HepG2 (cell line): ENCODE data around the gene PSMC3IP. TPM values are rescaled to one million over a fixed set of nuclear protein-coding genes. Genes with fewer than 3 reads are reported as not detected.

Experiments
- ARNT2 ChIP-seq: sonication (generic); formaldehyde crosslinking; IDR thresholded peaks from 2 replicates; pipeline ENCODE4 v1.8.0; 2022; ENCODE audit warnings: mild to moderate bottlenecking, low read depth, missing genetic modification reagents, moderate library complexity
- CBX5 ChIP-seq: sonication (generic); formaldehyde crosslinking; IDR thresholded peaks from 2 replicates; pipeline ENCODE4 v1.4.0; 2020; ENCODE audit warnings: missing genetic modification reagents, borderline replicate concordance
- ESRRA ChIP-seq: sonication (generic); formaldehyde crosslinking; IDR thresholded peaks from 2 replicates; pipeline ENCODE4 v1.5.1; 2020; ENCODE audit warnings: mild to moderate bottlenecking, low read depth, missing genetic modification reagents
- HDAC1 ChIP-seq: sonication (generic); formaldehyde crosslinking; IDR thresholded peaks from 2 replicates; pipeline ENCODE4 v1.5.1; 2020; ENCODE audit warnings: mild to moderate bottlenecking, missing genetic modification reagents
- KDM3A ChIP-seq: IDR thresholded peaks from 2 replicates; pipeline ENCODE4 v1.6.1; 2018; ENCODE audit warnings: low read depth, missing compliant biosample characterization
- MAF1 ChIP-seq: sonication (generic); formaldehyde crosslinking; IDR thresholded peaks from 2 replicates; pipeline ENCODE4 v1.5.0; 2020; ENCODE audit warnings: missing genetic modification reagents, borderline replicate concordance
- MZF1 ChIP-seq: sonication (generic); formaldehyde crosslinking; IDR thresholded peaks from 2 replicates; pipeline ENCODE4 v1.8.1; 2023; ENCODE audit warnings: mild to moderate bottlenecking, missing genetic modification reagents, borderline replicate concordance
- NAIF1 ChIP-seq: sonication (generic); formaldehyde crosslinking; IDR thresholded peaks from 2 replicates; pipeline ENCODE4 v1.5.0; 2020; ENCODE audit warnings: mild to moderate bottlenecking, missing genetic modification reagents, borderline replicate concordance
- RFX3 ChIP-seq: IDR thresholded peaks from 2 replicates; pipeline ENCODE4 v1.6.1; 2016; ENCODE audit warnings: missing biosample characterization, missing genetic modification reagents
- RNF2 ChIP-seq: fragments of 450-650 bp; conservative IDR thresholded peaks from 2 replicates; pipeline ENCODE4 v1.6.1; 2016; ENCODE audit warnings: low read depth
- ZC3H4 ChIP-seq: sonication (generic); formaldehyde crosslinking; IDR thresholded peaks from 2 replicates; pipeline ENCODE4 v1.4.0; 2020; ENCODE audit warnings: missing genetic modification reagents, borderline replicate concordance
- ZNF180 ChIP-seq: sonication (generic); formaldehyde crosslinking; IDR thresholded peaks from 2 replicates; pipeline ENCODE4 v1.4.0; 2020; ENCODE audit warnings: low read depth, missing genetic modification reagents, borderline replicate concordance
- ZNF274 ChIP-seq: sonication (generic); formaldehyde crosslinking; IDR thresholded peaks from 2 replicates; pipeline ENCODE4 v1.5.1; 2020; ENCODE audit warnings: mild to moderate bottlenecking, missing genetic modification reagents
- ZNF282 ChIP-seq: fragments of 450-650 bp; IDR thresholded peaks from 2 replicates; pipeline ENCODE4 v1.6.1; 2018; ENCODE audit not compliant: partially characterized antibody
- ZNF558 ChIP-seq: sonication (generic); formaldehyde crosslinking; IDR thresholded peaks from 2 replicates; pipeline ENCODE4 v1.9.0; 2022; ENCODE audit warnings: mild to moderate bottlenecking, missing genetic modification reagents, borderline replicate concordance
- ZNF605 ChIP-seq: sonication (generic); formaldehyde crosslinking; IDR thresholded peaks from 2 replicates; pipeline ENCODE4 v1.8.0; 2022; ENCODE audit warnings: mild to moderate bottlenecking, missing genetic modification reagents
- ZNF775 ChIP-seq: sonication (generic); formaldehyde crosslinking; IDR thresholded peaks from 2 replicates; pipeline ENCODE4 v1.4.0; 2020; ENCODE audit warnings: missing genetic modification reagents, mild to moderate bottlenecking, moderate library complexity, borderline replicate concordance
- ZNF891 ChIP-seq: sonication (generic); formaldehyde crosslinking; IDR thresholded peaks from 2 replicates; pipeline ENCODE4 v1.5.0; 2020; ENCODE audit warnings: mild to moderate bottlenecking, missing genetic modification reagents
- polyA plus RNA-seq, 8 experiments: library from polyadenylated mRNA; depleted of rRNA in 3 of 8; stranded (reverse) in 7 of 8; unstranded in 1 of 8; fragments of >200 nt; fragmentation: Illumina TruSeq in 4 of 8; extraction: Trizol in 4 of 8; gene quantifications; 2 replicates each; pipeline versions ENCODE4 v1.2.1 to v1.2.3, GENCODE V29; 2011 to 2016; ENCODE audit warnings: low read depth in 4 of 8, missing spikeins in 1 of 8, mixed read lengths in 1 of 8; ENCODE audit not compliant: insufficient read depth in 1 of 8
- total RNA-seq, 5 experiments: library from RNA; depleted of rRNA; stranded (reverse); fragments of >200 nt; fragmentation: Illumina TruSeq; extraction: Trizol; gene quantifications; 2 replicates each; pipeline ENCODE4 v1.2.3, GENCODE V29; 2016; ENCODE audit warnings: low read depth in 1 of 5
- TF ChIP-seq, protein P1 (sequence below): IDR thresholded peaks from 2 replicates; pipeline ENCODE4 v1.6.1; 2016; ENCODE audit warnings: low read depth
- TF ChIP-seq, protein P2 (sequence below): sonication (generic); formaldehyde crosslinking; IDR thresholded peaks from 2 replicates; pipeline ENCODE4 v1.4.0; 2020; ENCODE audit warnings: low read depth, mild to moderate bottlenecking, missing genetic modification reagents
- TF ChIP-seq, protein P3 (sequence below): sonication (generic); formaldehyde crosslinking; IDR thresholded peaks from 2 replicates; pipeline ENCODE4 v1.4.0; 2020; ENCODE audit warnings: missing genetic modification reagents, mild to moderate bottlenecking, borderline replicate concordance
- TF ChIP-seq, protein P4 (sequence below): sonication (generic); formaldehyde crosslinking; IDR thresholded peaks from 2 replicates; pipeline ENCODE4 v1.5.1; 2020; ENCODE audit warnings: mild to moderate bottlenecking, missing genetic modification reagents, borderline replicate concordance

PSMC3IP gene
- total and polyA plus RNA-seq, 2 of the 13 experiments (the other 11 are each of a cell fraction or from before 2014, with no cell fraction given): 6.5 to 22.4 TPM

DNA sequence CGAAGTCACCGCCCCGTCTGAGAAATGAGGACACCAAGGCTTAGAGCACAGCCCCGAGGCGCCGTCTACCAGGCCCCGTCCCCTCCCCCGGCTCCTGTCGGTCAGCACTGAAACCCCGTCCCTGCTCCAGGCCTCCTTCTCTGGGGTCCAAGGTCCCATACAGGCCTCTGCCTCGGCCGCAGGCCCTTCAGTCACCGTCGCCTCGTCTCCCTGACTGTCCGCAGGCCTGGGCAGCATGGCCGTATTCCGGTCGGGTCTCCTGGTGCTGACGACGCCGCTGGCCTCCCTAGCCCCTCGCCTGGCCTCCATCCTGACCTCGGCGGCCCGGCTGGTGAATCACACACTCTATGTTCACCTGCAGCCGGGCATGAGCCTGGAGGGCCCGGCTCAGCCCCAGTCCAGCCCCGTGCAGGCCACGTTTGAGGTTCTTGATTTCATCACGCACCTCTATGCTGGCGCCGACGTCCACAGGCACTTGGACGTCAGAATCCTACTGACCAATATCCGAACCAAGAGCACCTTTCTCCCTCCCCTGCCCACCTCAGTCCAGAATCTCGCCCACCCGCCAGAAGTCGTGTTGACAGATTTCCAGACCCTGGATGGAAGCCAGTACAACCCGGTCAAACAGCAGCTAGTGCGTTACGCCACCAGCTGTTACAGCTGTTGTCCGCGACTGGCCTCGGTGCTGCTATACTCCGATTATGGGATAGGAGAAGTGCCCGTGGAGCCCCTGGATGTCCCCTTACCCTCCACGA, 15.0 kb downstream of the PSMC3IP start (continued):
- TF ChIP-seq, protein P1, sequence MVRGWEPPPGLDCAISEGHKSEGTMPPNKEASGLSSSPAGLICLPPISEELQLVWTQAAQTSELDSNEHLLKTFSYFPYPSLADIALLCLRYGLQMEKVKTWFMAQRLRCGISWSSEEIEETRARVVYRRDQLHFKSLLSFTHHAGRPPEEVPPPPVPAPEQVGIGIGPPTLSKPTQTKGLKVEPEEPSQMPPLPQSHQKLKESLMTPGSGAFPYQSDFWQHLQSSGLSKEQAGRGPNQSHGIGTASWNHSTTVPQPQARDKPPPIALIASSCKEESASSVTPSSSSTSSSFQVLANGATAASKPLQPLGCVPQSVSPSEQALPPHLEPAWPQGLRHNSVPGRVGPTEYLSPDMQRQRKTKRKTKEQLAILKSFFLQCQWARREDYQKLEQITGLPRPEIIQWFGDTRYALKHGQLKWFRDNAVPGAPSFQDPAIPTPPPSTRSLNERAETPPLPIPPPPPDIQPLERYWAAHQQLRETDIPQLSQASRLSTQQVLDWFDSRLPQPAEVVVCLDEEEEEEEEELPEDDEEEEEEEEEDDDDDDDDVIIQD (CRISPR knock-in tag): no peak
- TF ChIP-seq MAF1 (CRISPR knock-in tag): no peak
- no peak for TF ChIP-seq RFX3 (CRISPR knock-in tag)
- no peak for TF ChIP-seq HDAC1 (CRISPR knock-in tag)
- TF ChIP-seq NAIF1 (CRISPR knock-in tag): no peak
- TF ChIP-seq ESRRA: no peak
- peak; percentile 97 for TF ChIP-seq RNF2
- TF ChIP-seq ZNF282: no peak
- TF ChIP-seq, protein P2, sequence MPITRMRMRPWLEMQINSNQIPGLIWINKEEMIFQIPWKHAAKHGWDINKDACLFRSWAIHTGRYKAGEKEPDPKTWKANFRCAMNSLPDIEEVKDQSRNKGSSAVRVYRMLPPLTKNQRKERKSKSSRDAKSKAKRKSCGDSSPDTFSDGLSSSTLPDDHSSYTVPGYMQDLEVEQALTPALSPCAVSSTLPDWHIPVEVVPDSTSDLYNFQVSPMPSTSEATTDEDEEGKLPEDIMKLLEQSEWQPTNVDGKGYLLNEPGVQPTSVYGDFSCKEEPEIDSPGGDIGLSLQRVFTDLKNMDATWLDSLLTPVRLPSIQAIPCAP (CRISPR knock-in tag): 0 out of 2 replicates have a peak, but pooled peaks have one; percentile 11
- TF ChIP-seq ZNF775 (CRISPR knock-in tag): peak; percentile 83
- TF ChIP-seq ARNT2 (CRISPR knock-in tag): no peak
- no peak for TF ChIP-seq ZNF180 (CRISPR knock-in tag)
- TF ChIP-seq ZNF558: peak; percentile 83
- peak; percentile 49; the same call in 1 of the 2 replicates for TF ChIP-seq MZF1 (CRISPR knock-in tag)
- TF ChIP-seq KDM3A (CRISPR knock-in tag): no peak
- peak; percentile 17; the same call in 1 of the 2 replicates for TF ChIP-seq CBX5
- no peak for TF ChIP-seq ZNF605 (CRISPR knock-in tag)
- TF ChIP-seq ZNF274 (CRISPR knock-in tag): no peak; the same call in 1 of the 2 replicates
- TF ChIP-seq, protein P3, sequence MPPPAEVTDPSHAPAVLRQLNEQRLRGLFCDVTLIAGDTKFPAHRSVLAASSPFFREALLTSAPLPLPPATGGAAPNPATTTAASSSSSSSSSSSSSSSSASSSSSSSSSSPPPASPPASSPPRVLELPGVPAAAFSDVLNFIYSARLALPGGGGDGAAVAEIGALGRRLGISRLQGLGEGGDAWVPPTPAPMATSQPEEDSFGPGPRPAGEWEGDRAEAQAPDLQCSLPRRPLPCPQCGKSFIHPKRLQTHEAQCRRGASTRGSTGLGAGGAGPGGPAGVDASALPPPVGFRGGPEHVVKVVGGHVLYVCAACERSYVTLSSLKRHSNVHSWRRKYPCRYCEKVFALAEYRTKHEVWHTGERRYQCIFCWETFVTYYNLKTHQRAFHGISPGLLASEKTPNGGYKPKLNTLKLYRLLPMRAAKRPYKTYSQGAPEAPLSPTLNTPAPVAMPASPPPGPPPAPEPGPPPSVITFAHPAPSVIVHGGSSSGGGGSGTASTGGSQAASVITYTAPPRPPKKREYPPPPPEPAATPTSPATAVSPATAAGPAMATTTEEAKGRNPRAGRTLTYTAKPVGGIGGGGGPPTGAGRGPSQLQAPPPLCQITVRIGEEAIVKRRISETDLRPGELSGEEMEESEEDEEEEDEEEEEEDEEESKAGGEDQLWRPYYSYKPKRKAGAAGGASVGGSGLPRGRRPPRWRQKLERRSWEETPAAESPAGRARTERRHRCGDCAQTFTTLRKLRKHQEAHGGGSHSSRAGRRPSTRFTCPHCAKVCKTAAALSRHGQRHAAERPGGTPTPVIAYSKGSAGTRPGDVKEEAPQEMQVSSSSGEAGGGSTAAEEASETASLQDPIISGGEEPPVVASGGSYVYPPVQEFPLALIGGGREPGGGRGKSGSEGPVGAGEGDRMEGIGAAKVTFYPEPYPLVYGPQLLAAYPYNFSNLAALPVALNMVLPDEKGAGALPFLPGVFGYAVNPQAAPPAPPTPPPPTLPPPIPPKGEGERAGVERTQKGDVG: no peak
- peak; percentile 90 for TF ChIP-seq ZC3H4 (CRISPR knock-in tag)
- TF ChIP-seq, protein P4, sequence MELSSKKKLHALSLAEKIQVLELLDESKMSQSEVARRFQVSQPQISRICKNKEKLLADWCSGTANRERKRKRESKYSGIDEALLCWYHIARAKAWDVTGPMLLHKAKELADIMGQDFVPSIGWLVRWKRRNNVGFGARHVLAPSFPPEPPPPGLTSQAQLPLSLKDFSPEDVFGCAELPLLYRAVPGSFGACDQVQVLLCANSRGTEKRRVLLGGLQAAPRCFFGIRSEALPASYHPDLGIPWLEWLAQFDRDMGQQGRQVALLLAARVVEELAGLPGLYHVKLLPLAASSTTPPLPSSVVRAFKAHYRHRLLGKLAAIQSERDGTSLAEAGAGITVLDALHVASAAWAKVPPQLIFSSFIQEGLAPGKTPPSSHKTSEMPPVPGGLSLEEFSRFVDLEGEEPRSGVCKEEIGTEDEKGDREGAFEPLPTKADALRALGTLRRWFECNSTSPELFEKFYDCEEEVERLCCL (CRISPR knock-in tag): no peak
- peak; percentile 7; the same call in 1 of the 2 replicates for TF ChIP-seq ZNF891 (CRISPR knock-in tag)
